ENCODE measurements around the gene TADA3.

The TADA3 gene

GRCh38 chr3:9762871-9763270, 29.4 kb downstream of the TADA3 start:
- no peak for DNase-seq (ENCODE audit: low read depth)
- no peak overlapping the region for H3K4me3 ChIP-seq (ENCODE audit: low read depth, low read length)
- no peak for TF ChIP-seq CTCF (IDR thresholded peaks at IDR 0.05; ENCODE audit: insufficient read depth, low read depth, low read length, missing control alignments)

GRCh38 chr3:9761919-9762318, 30.4 kb downstream of the TADA3 start:
- H3K4me3 ChIP-seq (ENCODE audit: low read depth, low read length), result no peak overlapping the region
- no peak for DNase-seq (ENCODE audit: low read depth)
- no peak for TF ChIP-seq CTCF (IDR thresholded peaks at IDR 0.05; ENCODE audit: insufficient read depth, low read depth, low read length, missing control alignments)

- H3K4me3 ChIP-seq (ENCODE audit: low read depth, low read length), result no peak overlapping the region
- no peak for DNase-seq (ENCODE audit: low read depth)
- TF ChIP-seq CTCF (IDR thresholded peaks at IDR 0.05; ENCODE audit: insufficient read depth, low read depth, low read length, missing control alignments), result no peak
Observed at GRCh38 chr3:9760779-9761505, 31.3 kb downstream of the TADA3 start.

- no peak for TF ChIP-seq CTCF (IDR thresholded peaks at IDR 0.05; ENCODE audit: insufficient read depth, low read depth, low read length, missing control alignments)
- no peak for DNase-seq (ENCODE audit: low read depth)
- H3K4me3 ChIP-seq (ENCODE audit: low read depth, low read length), result no peak overlapping the region
Observed at GRCh38 chr3:9757427-9757826, 34.8 kb downstream of the TADA3 start.

GRCh38 chr3:9754678-9755077, 37.6 kb downstream of the TADA3 start:
- DNase-seq (ENCODE audit: low read depth), result no peak
- H3K4me3 ChIP-seq (ENCODE audit: low read depth, low read length), result no peak overlapping the region
- TF ChIP-seq CTCF (IDR thresholded peaks at IDR 0.05; ENCODE audit: insufficient read depth, low read depth, low read length, missing control alignments), result no peak

GRCh38 chr3:9750556-9751411, 41.5 kb downstream of the TADA3 start:
- peak; percentile 53 for DNase-seq (ENCODE audit: low read depth)
- no peak for TF ChIP-seq CTCF (IDR thresholded peaks at IDR 0.05; ENCODE audit: insufficient read depth, low read depth, low read length, missing control alignments)

More at GRCh38 chr3:9750556-9751411, 41.5 kb downstream of the TADA3 start:
- peak overlapping the region; percentile 80 for H3K4me3 ChIP-seq (ENCODE audit: low read depth, low read length)

All from GM12865 (cell line).